GM19099 (cell line): ENCODE results near the gene GREB1.

Experiments
- POLR2A ChIP-seq: IDR thresholded peaks from 3 replicates; pipeline ENCODE4 v1.6.1; 2011; ENCODE audit warnings: low read depth; ENCODE audit not compliant: insufficient read length; ENCODE audit errors: extremely low read depth

GREB1 gene

GRCh38 chr2:11576398-11576797 is 42.6 kb downstream of the GREB1 start:
- no peak for TF ChIP-seq POLR2A

- no peak for TF ChIP-seq POLR2A
Observed at GRCh38 chr2:11577101-11577883, 43.4 kb downstream of the GREB1 start.

GRCh38 chr2:11578081-11578948 is 44.5 kb downstream of the GREB1 start:
- TF ChIP-seq POLR2A, result no peak

- TF ChIP-seq POLR2A, result no peak
Observed at GRCh38 chr2:11578986-11579774, 45.3 kb downstream of the GREB1 start.

GRCh38 chr2:11579867-11580659 is 46.2 kb downstream of the GREB1 start:
- no peak for TF ChIP-seq POLR2A

GRCh38 chr2:11580697-11581096 is 46.9 kb downstream of the GREB1 start:
- no peak for TF ChIP-seq POLR2A

GRCh38 chr2:11581124-11581796 is 47.4 kb downstream of the GREB1 start:
- no peak for TF ChIP-seq POLR2A

- TF ChIP-seq POLR2A, result no peak
Observed at GRCh38 chr2:11581797-11582611, 48.2 kb downstream of the GREB1 start.

- TF ChIP-seq POLR2A, result no peak
Observed at GRCh38 chr2:11582612-11582861, 48.7 kb downstream of the GREB1 start.

GRCh38 chr2:11582862-11583752 is 49.3 kb downstream of the GREB1 start:
- no peak for TF ChIP-seq POLR2A

- no peak for TF ChIP-seq POLR2A
Observed at GRCh38 chr2:11583840-11584524, 50.1 kb downstream of the GREB1 start.

GRCh38 chr2:11584525-11585056 is 50.7 kb downstream of the GREB1 start:
- TF ChIP-seq POLR2A, result no peak

GRCh38 chr2:11585071-11585470 is 51.2 kb downstream of the GREB1 start:
- no peak for TF ChIP-seq POLR2A
